Stimulated activated CD4-positive, alpha-beta T cell treated with anti-CD3 and anti-CD28 coated beads, Interleukin-1b, Interleukin-23, amount 100 ng/mL, for 4 hours (primary cell): ENCODE results near the gene WBP2NL.
"Not testable (repeated sequence)": the region's sequence is repeated elsewhere in the genome, so short reads cannot be mapped to it uniquely, and the experiment has no call there.

ENCODE experiments used
- DNase-seq, 2 donors: peaks; one replicate each; pipeline ENCODE4 v3.0.0-alpha.2; 2020; ENCODE audit warnings: low read depth in 2 of 2

WBP2NL gene

GRCh38 chr22:42033263-42034181 is 34.9 kb downstream of the WBP2NL start:
- no peak for DNase-seq

- DNase-seq = no peak
Observed at GRCh38 chr22:42035256-42035655, 36.7 kb downstream of the WBP2NL start.

- no peak for DNase-seq
Observed at GRCh38 chr22:42039271-42039670, 40.7 kb downstream of the WBP2NL start.

- no peak for DNase-seq
Observed at GRCh38 chr22:42041784-42042183, 43.2 kb downstream of the WBP2NL start.

GRCh38 chr22:42050641-42051180 is 52.1 kb downstream of the WBP2NL start:
- DNase-seq = no peak

GRCh38 chr22:42052765-42053164 is 54.2 kb downstream of the WBP2NL start:
- no peak for DNase-seq

GRCh38 chr22:42056757-42057511 is 58.3 kb downstream of the WBP2NL start:
- no peak for DNase-seq

- DNase-seq = no peak
Observed at GRCh38 chr22:42060489-42060888, 61.9 kb downstream of the WBP2NL start.

- DNase-seq = no peak
Observed at GRCh38 chr22:42061041-42061440, 62.5 kb downstream of the WBP2NL start.

- no peak for DNase-seq
Observed at GRCh38 chr22:42062506-42063170, 64.0 kb downstream of the WBP2NL start.

GRCh38 chr22:42064629-42065028 is 66.0 kb downstream of the WBP2NL start:
- no peak for DNase-seq

GRCh38 chr22:42065438-42066125 is 67.0 kb downstream of the WBP2NL start:
- DNase-seq = no peak

GRCh38 chr22:42066126-42066761 is 67.7 kb downstream of the WBP2NL start:
- DNase-seq = no peak

GRCh38 chr22:42066937-42067336 is 68.3 kb downstream of the WBP2NL start:
- DNase-seq = no peak

- DNase-seq = no peak
Observed at GRCh38 chr22:42067671-42068251, 69.2 kb downstream of the WBP2NL start.

GRCh38 chr22:42068291-42068690 is 69.7 kb downstream of the WBP2NL start:
- no peak for DNase-seq

- no peak for DNase-seq
Observed at GRCh38 chr22:42069801-42070516, 71.4 kb downstream of the WBP2NL start.

GRCh38 chr22:42070517-42071422 is 72.2 kb downstream of the WBP2NL start, which contains the start of gene NAGA:
TSS of gene NAGA (minus strand) at chr22:42070812. CDS start at chr22:42070297, 515 bp downstream.
- peak; percentile 73 to 87 for DNase-seq

- not testable (repeated sequence) for DNase-seq
Observed at GRCh38 chr22:42071508-42071907, 72.9 kb downstream of the WBP2NL start.
